Measurements from ENCODE around the gene ZNF613. TPM values are rescaled to one million over a fixed set of nuclear protein-coding genes. Genes with fewer than 3 reads are reported as not detected.

Gene ZNF613
- total RNA-seq, 4 donors from 2014 or later: 7.9 to 27.7 (median 15.6) TPM

DNA sequence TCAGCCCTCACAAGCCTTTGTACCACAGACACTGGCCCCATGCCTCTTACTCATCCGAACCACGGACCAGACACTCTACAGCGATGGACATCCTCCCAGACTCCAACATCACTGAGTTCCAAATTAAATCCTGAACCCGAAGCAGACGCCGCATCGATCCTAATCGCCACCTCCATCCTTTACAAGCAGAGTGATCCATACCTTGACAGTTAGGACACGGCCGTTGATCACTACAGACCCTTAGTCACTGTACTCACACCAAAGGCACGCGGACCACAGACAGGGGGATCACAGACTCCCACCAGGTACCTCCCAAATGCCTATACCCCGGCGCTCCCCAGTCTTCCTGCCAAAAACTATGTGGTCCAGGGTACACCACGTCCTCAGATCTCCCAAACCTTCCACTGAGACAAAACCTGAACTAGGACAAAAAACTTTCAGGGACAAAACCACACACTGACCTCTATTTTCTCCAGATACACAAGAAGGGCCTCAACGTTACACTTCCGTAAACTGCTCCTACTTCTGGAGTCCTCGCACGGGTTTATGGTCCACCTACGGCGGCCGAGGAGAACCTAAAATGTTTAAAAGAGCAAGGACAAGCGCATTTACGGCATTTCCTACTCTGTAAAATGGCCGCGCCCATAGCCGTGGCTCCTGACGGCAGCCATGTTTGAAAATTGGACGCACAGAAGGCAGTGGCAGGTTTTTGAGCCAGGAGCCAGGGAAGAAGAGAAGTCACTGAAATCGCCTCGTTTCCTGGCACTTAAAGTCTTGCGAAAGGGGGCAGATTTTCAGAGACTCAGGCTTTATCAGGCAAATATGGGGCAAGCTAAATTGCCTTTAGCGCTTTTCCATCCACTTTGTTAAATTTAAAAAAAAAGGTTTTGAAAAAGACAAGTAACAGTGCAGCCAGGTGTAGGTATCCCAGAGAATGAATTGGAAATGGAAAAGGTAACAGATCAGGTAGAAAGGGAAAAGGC is 59.3 kb downstream of the ZNF613 start, which contains the start of gene ZNF350:
Gene ZNF350 (minus strand): TSS at position 532 of the 983 bp plus-strand sequence. CDS start 12,480 bp downstream, outside the sequence.
- DNase-seq: peak; percentile 95
- peak in 1 of 2 donors; percentile 23 for TF ChIP-seq POLR2A (IDR thresholded peaks at IDR 0.05)
- TF ChIP-seq, protein P1, sequence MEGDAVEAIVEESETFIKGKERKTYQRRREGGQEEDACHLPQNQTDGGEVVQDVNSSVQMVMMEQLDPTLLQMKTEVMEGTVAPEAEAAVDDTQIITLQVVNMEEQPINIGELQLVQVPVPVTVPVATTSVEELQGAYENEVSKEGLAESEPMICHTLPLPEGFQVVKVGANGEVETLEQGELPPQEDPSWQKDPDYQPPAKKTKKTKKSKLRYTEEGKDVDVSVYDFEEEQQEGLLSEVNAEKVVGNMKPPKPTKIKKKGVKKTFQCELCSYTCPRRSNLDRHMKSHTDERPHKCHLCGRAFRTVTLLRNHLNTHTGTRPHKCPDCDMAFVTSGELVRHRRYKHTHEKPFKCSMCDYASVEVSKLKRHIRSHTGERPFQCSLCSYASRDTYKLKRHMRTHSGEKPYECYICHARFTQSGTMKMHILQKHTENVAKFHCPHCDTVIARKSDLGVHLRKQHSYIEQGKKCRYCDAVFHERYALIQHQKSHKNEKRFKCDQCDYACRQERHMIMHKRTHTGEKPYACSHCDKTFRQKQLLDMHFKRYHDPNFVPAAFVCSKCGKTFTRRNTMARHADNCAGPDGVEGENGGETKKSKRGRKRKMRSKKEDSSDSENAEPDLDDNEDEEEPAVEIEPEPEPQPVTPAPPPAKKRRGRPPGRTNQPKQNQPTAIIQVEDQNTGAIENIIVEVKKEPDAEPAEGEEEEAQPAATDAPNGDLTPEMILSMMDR (IDR thresholded peaks at IDR 0.05): peak in 1 of 6 experiments; percentile 19
- H3K4me3 ChIP-seq (replicated peaks in 1 of 3): peak within 1 kb of the TSS; percentile 12 to 69 (median 62)
- H3K27ac ChIP-seq: peak within 1 kb of the TSS; percentile 23 to 49 (median 48)
- intact Hi-C loops (cut with DNase I): loop anchor here (10.0 kb wide), 1 partner anchor 92 kb away; no protein-coding TSS in a partner anchor
- no peaks in the 10 kb centered on the region for H3K36me3 ChIP-seq
- peaks cover 6 to 11% of the 10 kb centered on the region in 2 donors for H3K4me1 ChIP-seq
- H3K27me3 ChIP-seq: no peaks in the 10 kb centered on the region
- WGBS, 2 donors: 2 to 3% methylated on average over 33 of the region's 33 CpGs
- no peaks in the 10 kb centered on the region for H3K9me3 ChIP-seq

DNA sequence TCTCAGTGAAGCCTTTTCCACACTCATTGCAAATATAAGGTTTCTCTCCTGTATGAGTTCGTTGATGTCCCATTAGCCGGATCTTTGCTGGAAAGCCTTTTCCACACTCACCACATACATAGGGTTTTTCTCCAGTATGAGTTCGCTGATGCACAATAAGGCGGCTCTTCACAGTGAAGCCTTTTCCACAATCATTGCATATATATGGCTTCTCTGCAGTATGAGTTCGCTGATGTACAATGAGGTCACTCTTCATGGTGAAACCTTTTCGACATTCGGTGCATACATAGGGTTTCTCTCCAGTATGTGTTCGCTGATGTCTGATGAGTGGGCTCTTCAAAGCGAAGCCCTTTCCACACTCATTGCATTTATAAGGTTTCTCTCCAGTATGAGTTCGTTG is 66.2 kb downstream of the ZNF613 start:
- intact Hi-C loops (cut with DNase I): no loop called here

DNA sequence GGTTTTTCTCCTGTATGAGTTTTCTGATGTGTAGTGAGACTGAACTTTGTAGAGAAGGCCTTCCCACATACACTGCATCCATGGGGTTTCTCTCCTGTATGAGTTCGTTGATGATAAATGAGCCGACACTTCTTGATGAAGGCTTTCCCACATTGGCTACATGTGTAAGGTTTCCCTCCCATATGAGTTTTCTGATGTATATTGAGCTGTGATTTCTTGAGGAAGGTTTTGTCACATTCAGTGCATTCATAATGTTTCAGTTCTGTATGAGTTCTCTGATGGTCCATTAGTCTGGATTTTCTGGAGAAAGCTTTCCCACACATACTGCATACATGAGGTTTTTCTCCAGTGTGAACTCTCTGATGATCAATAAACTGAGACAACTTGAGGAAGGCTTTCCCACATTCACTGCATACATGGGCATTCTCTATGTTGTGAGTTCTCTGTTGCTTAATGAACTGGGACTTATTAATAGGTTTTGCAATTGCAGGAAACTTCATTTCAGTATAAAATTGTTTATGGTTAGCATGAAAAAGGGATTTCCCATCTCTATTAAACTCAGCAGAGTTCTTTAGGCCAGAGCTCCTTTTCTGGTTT is 66.9 kb downstream of the ZNF613 start:
- intact Hi-C loops (cut with DNase I): no loop called here
- Histone ChIP-seq H3K4me1 (no peaks in the 10 kb centered on the region), H3K27ac (no peak overlapping the region), H3K9me3 (peaks cover 6% of the 10 kb centered on the region), H3K27me3 (no peaks in the 10 kb centered on the region), H3K36me3 (peaks cover 57 to 62% of the 10 kb centered on the region in 2 donors), H3K4me3 (replicated peaks in 1 of 3) (no peak overlapping the region)
- no peak for DNase-seq
- 95 to 98% methylated on average over 2 of the region's 2 CpGs for WGBS, 2 donors
- TF ChIP-seq, protein P1 (IDR thresholded peaks at IDR 0.05): no peak
- no peak for TF ChIP-seq POLR2A (IDR thresholded peaks at IDR 0.05)

More for the DNA sequence above, 66.2 kb downstream of the ZNF613 start:
- no peaks in the 10 kb centered on the region for H3K27me3 ChIP-seq
- no peak for DNase-seq
- 96 to 98% methylated on average over 10 of the region's 10 CpGs for WGBS, 2 donors
- H3K27ac ChIP-seq: no peak overlapping the region
- TF ChIP-seq, protein P1 (IDR thresholded peaks at IDR 0.05): no peak
- TF ChIP-seq POLR2A (IDR thresholded peaks at IDR 0.05): no peak
- H3K36me3 ChIP-seq: peaks cover 49 to 55% of the 10 kb centered on the region in 2 donors
- H3K4me1 ChIP-seq: no peaks in the 10 kb centered on the region
- H3K9me3 ChIP-seq: peaks cover 6% of the 10 kb centered on the region
- H3K4me3 ChIP-seq (replicated peaks in 1 of 3): no peak overlapping the region

Other genes starting within 250 kb of the ZNF613 start
- 10 to 100 TPM; 11.9 to 26.2 (median 20.4) TPM for gene SPACA6, start 234.1 kb upstream of the ZNF613 start, total RNA-seq
- 1 to 10 TPM in 2 of 4 donors, not detected in 2; 1.1 to 1.5 TPM for gene HAS1, start 203.5 kb upstream of the ZNF613 start, total RNA-seq
- gene FPR1, start 175.6 kb upstream of the ZNF613 start, total RNA-seq: 1 to 10 TPM; 1.7 to 5.8 (median 3.3) TPM
- under 1 TPM in 3 of 4 donors, not detected in 1; 0.11 to 0.94 (median 0.39) TPM for gene FPR2, start 166.3 kb upstream of the ZNF613 start, total RNA-seq
- gene FPR3, start 132.3 kb upstream of the ZNF613 start, total RNA-seq: 1 to 10 TPM; 1.6 to 9.7 (median 2.7) TPM
- 10 to 100 TPM; 20.8 to 34.9 (median 22.2) TPM for gene ZNF577, start 39.5 kb upstream of the ZNF613 start, total RNA-seq
- gene ZNF649, start 22.5 kb upstream of the ZNF613 start, total RNA-seq: 10 to 100 TPM; 10.5 to 19.1 (median 14.9) TPM
- 10 to 100 TPM; 12.0 to 27.4 (median 16.4) TPM for gene ZNF350, start 59.4 kb downstream of the ZNF613 start, total RNA-seq
- 10 to 100 TPM; 19.5 to 36.9 (median 20.6) TPM for gene ZNF615, start 80.7 kb downstream of the ZNF613 start, total RNA-seq
- gene ZNF614, start 100.9 kb downstream of the ZNF613 start, total RNA-seq: 10 to 100 TPM; 10.6 to 17.6 (median 14.0) TPM
- 10 to 100 TPM; 12.9 to 20.9 (median 16.6) TPM for gene ZNF432, start 121.4 kb downstream of the ZNF613 start, total RNA-seq
- 10 to 100 TPM; 14.9 to 23.9 (median 18.0) TPM for gene ZNF841, start 168.3 kb downstream of the ZNF613 start, total RNA-seq
- gene ZNF616, start 212.5 kb downstream of the ZNF613 start, total RNA-seq: 10 to 100 TPM; 11.0 to 14.1 (median 13.2) TPM
- 10 to 100 TPM in 3 of 4 donors, 1 to 10 TPM in 1; 7.2 to 15.9 (median 12.3) TPM for gene ZNF836, start 244.1 kb downstream of the ZNF613 start, total RNA-seq